HFFc6 (cell line): ENCODE data around the gene GNA15. TPM values are rescaled to one million over a fixed set of nuclear protein-coding genes. Genes with fewer than 3 reads are reported as not detected.

Experiments
- DNase-seq: peaks from one replicate; pipeline ENCODE4 v3.0.0-alpha.2; 2018
- H3K27ac Mint-ChIP-seq: 2 replicates; pipeline ENCODE4 v1.8.0; 2020; ENCODE audit warnings: mild to moderate bottlenecking, mixed read lengths
- H3K27me3 Mint-ChIP-seq: 2 replicates; pipeline ENCODE4 v1.8.0; 2021; ENCODE audit warnings: mild to moderate bottlenecking, moderate library complexity, mixed read lengths; ENCODE audit not compliant: insufficient read depth
- H3K36me3 Mint-ChIP-seq: 2 replicates; pipeline ENCODE4 v1.8.0; 2021; ENCODE audit warnings: low read depth, mixed read lengths
- H3K4me1 Mint-ChIP-seq: 2 replicates; pipeline ENCODE4 v1.8.0; 2020; ENCODE audit warnings: low read depth, mixed read lengths
- H3K4me3 Mint-ChIP-seq: 2 replicates; pipeline ENCODE4 v1.8.0; 2020; ENCODE audit warnings: mild to moderate bottlenecking, moderate library complexity, mixed read lengths
- H3K9me3 Mint-ChIP-seq: 2 replicates; pipeline ENCODE4 v1.8.0; 2020; ENCODE audit warnings: mild to moderate bottlenecking, mixed read lengths
- total RNA-seq, 6 experiments: library from RNA; stranded (reverse); fragmentation: NEBNext Ultra II Directional; extraction: Animal tissue kit (Norgen Biotek cat#: 25700); gene quantifications; 2 replicates in 1 of 6; 3 replicates in 5 of 6; pipeline ENCODE4 v1.2.3, GENCODE V29; 2021
- TF ChIP-seq, protein P1 (sequence below): fragments of 200-600 bp; sonication (generic); IDR thresholded peaks from 2 replicates; pipeline ENCODE4 v1.5.0; 2021; ENCODE audit warnings: antibody characterized with exemption, mild to moderate bottlenecking

GNA15 gene
- total RNA-seq, 6 experiments from 2014 or later: not detected

DNA sequence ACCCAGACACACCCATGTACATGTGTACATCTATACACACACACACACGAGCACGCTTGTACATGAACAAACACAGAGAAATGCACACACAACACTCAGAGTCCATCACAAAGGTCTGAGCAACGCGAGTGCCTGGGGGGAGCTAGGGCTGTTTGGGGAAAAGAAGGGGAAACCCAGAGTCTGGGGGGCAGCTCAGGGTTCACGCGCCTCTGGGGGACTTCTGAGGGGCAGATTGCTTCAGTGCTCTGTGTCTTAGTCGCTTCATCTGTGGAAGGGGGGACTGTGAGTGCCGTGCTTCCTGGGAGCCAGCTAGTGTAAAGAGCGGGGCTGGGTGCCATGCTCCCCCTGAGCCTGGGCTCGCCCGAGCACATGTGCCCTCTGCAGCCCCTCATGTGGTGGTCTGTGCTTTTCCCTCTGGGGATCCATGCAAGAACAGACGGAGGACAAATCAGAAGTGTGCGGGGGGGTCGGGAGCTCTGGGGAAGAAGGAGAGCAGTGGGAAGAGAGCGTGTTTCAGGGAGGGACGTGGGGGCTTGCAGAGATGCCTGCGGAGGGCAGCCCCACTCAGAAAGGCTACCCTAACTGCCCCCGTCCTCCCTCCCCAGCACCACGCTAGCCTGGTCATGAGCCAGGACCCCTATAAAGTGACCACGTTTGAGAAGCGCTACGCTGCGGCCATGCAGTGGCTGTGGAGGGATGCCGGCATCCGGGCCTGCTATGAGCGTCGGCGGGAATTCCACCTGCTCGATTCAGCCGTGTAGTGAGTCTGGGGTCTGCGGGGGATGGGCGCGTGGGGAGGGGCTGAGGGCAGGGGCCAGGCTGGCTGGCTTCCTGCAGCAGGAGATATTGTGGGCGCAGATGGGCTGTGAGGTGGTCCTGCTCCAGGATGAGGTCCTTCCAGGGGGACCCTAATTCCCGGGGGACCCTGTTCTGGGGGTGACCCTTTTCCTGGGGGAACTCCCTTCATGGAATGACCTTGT, 14.0 kb downstream of the GNA15 start:
- H3K9me3 Mint-ChIP-seq: no peaks in the 10 kb centered on the region
- no peaks in the 10 kb centered on the region for H3K27me3 Mint-ChIP-seq
- no peak for DNase-seq
- H3K27ac Mint-ChIP-seq: no peak overlapping the region
- TF ChIP-seq, protein P1, sequence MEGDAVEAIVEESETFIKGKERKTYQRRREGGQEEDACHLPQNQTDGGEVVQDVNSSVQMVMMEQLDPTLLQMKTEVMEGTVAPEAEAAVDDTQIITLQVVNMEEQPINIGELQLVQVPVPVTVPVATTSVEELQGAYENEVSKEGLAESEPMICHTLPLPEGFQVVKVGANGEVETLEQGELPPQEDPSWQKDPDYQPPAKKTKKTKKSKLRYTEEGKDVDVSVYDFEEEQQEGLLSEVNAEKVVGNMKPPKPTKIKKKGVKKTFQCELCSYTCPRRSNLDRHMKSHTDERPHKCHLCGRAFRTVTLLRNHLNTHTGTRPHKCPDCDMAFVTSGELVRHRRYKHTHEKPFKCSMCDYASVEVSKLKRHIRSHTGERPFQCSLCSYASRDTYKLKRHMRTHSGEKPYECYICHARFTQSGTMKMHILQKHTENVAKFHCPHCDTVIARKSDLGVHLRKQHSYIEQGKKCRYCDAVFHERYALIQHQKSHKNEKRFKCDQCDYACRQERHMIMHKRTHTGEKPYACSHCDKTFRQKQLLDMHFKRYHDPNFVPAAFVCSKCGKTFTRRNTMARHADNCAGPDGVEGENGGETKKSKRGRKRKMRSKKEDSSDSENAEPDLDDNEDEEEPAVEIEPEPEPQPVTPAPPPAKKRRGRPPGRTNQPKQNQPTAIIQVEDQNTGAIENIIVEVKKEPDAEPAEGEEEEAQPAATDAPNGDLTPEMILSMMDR: no peak
- H3K4me1 Mint-ChIP-seq: no peaks in the 10 kb centered on the region
- no peak overlapping the region for H3K4me3 Mint-ChIP-seq
- peaks cover 2% of the 10 kb centered on the region for H3K36me3 Mint-ChIP-seq

- Mint-ChIP-seq H3K27ac (no peak overlapping the region), H3K9me3 (no peaks in the 10 kb centered on the region), H3K36me3 (peaks cover 5% of the 10 kb centered on the region), H3K4me1 (no peaks in the 10 kb centered on the region), H3K4me3 (no peak overlapping the region), H3K27me3 (no peaks in the 10 kb centered on the region)
- no peak for DNase-seq
- TF ChIP-seq, protein P1: no peak
Measured at GRCh38 chr19:3150739-3151329, 15.0 kb downstream of the GNA15 start.

GRCh38 chr19:3151563-3152418, 16.0 kb downstream of the GNA15 start:
- TF ChIP-seq, protein P1: no peak
- Mint-ChIP-seq H3K4me1 (no peaks in the 10 kb centered on the region), H3K27me3 (no peaks in the 10 kb centered on the region), H3K36me3 (peaks cover 5% of the 10 kb centered on the region), H3K9me3 (no peaks in the 10 kb centered on the region), H3K27ac (no peak overlapping the region), H3K4me3 (no peak overlapping the region)
- DNase-seq: peak; percentile 53

GRCh38 chr19:3152419-3152780, 16.6 kb downstream of the GNA15 start:
- no peaks in the 10 kb centered on the region for H3K27me3 Mint-ChIP-seq
- TF ChIP-seq, protein P1: no peak
- H3K27ac Mint-ChIP-seq: no peak overlapping the region
- no peak for DNase-seq
- no peaks in the 10 kb centered on the region for H3K9me3 Mint-ChIP-seq
- H3K36me3 Mint-ChIP-seq: peaks cover 5% of the 10 kb centered on the region
- H3K4me1 Mint-ChIP-seq: no peaks in the 10 kb centered on the region
- no peak overlapping the region for H3K4me3 Mint-ChIP-seq
